Kidney epithelial cell (primary cell): ENCODE data around the gene ITPKB. TPM values are rescaled to one million over a fixed set of nuclear protein-coding genes. Genes with fewer than 3 reads are reported as not detected.

ENCODE experiments used
- DNase-seq: peaks from one replicate; pipeline ENCODE4 v3.0.0-alpha.2; 2010; ENCODE audit warnings: low read depth
- H3K27me3 ChIP-seq: 2 replicates; pipeline ENCODE4 v1.6.0; 2011; ENCODE audit warnings: low read length; ENCODE audit not compliant: control insufficient read depth, insufficient read depth
- H3K36me3 ChIP-seq: 2 replicates; pipeline ENCODE4 v1.5.1; 2011; ENCODE audit warnings: low read length; ENCODE audit not compliant: control insufficient read depth, insufficient read depth
- H3K4me3 ChIP-seq: 2 replicates; pipeline ENCODE4 v1.5.1; 2011; ENCODE audit warnings: low read depth, mild to moderate bottlenecking, control low read depth, low read length
- CTCF ChIP-seq: IDR thresholded peaks from 2 replicates; pipeline ENCODE4 v1.5.1; 2011; ENCODE audit warnings: mild to moderate bottlenecking, moderate library complexity, low read length, control low read depth, inconsistent platforms; ENCODE audit not compliant: insufficient read depth, poor library complexity, severe bottlenecking
- total RNA-seq: library from RNA; depleted of rRNA; stranded (reverse); fragments of >200 nt; gene quantifications from 2 replicates; pipeline ENCODE4 v1.2.3, GENCODE V29; 2015

Gene ITPKB
- total RNA-seq, 1 donor from 2014 or later, result 11.7 TPM

- Histone ChIP-seq H3K36me3 (no peaks in the 10 kb centered on the region), H3K4me3 (no peak overlapping the region), H3K27me3 (peaks cover 2% of the 10 kb centered on the region)
- no peak for TF ChIP-seq CTCF
- no peak for DNase-seq
These were observed 110.4 kb downstream of the ITPKB start for GRCh38 chr1:226628612-226629155.

GRCh38 chr1:226627924-226628611, 111.0 kb downstream of the ITPKB start:
- no peak for DNase-seq
- no peak for TF ChIP-seq CTCF

GRCh38 chr1:226627050-226627755, 111.9 kb downstream of the ITPKB start:
- no peak for TF ChIP-seq CTCF
- H3K4me3 ChIP-seq, result no peak overlapping the region
- no peak for DNase-seq

More at GRCh38 chr1:226627924-226628611, 111.0 kb downstream of the ITPKB start:
- no peaks in the 10 kb centered on the region for H3K36me3 ChIP-seq
- H3K4me3 ChIP-seq, result no peak overlapping the region
- peaks cover 2% of the 10 kb centered on the region for H3K27me3 ChIP-seq

GRCh38 chr1:226626577-226626956, 112.5 kb downstream of the ITPKB start:
- Histone ChIP-seq H3K4me3 (no peak overlapping the region), H3K36me3 (no peaks in the 10 kb centered on the region), H3K27me3 (peaks cover 2% of the 10 kb centered on the region)
- DNase-seq, result no peak
- peak; percentile 95 for TF ChIP-seq CTCF

More at GRCh38 chr1:226627050-226627755, 111.9 kb downstream of the ITPKB start:
- Histone ChIP-seq H3K27me3 (peaks cover 2% of the 10 kb centered on the region), H3K36me3 (no peaks in the 10 kb centered on the region)

GRCh38 chr1:226625832-226626576, 113.1 kb downstream of the ITPKB start:
- Histone ChIP-seq H3K4me3 (no peak overlapping the region), H3K36me3 (no peaks in the 10 kb centered on the region), H3K27me3 (peaks cover 2% of the 10 kb centered on the region)
- no peak for DNase-seq
- no peak for TF ChIP-seq CTCF
